Endothelial cell of umbilical vein (primary cell): Measurements from ENCODE around the gene JARID2. TPM values are rescaled to one million over a fixed set of nuclear protein-coding genes. Genes with fewer than 3 reads are reported as not detected.

ENCODE experiments used
- BruUV-seq: library from RNA; stranded (reverse); fragments of 400-500 nt; replicated peaks from 2 replicates; lab custom pipeline; 2021; lab: Mats Ljungman, UMichigan
- CTCF ChIA-PET: fragments of 300-600, 350-600 bp; sonication (Branson Sonifier 250); formaldehyde crosslinking; loops from one replicate; lab custom pipeline; 2021; ENCODE audit warnings: antibody characterized with exemption, inconsistent platforms; lab: Charles Lee
- POLR2A ChIA-PET: fragments of 300-600, 350-600 bp; sonication (Branson Sonifier 250); formaldehyde crosslinking; loops from one replicate; lab custom pipeline; 2021; ENCODE audit warnings: antibody characterized with exemption, inconsistent platforms; lab: Charles Lee
- DNase-seq: peaks from one replicate; pipeline ENCODE4 v3.0.0-alpha.2; 2011; ENCODE audit warnings: low read depth, low spot score
- FAIRE-seq: peaks from 2 replicates; lab custom pipeline; 2011; peaks lifted over from hg19 to GRCh38; lab: Jason Lieb, UNC
- H2AFZ ChIP-seq: 2 replicates; pipeline ENCODE4 v1.6.0; 2012; ENCODE audit warnings: low read depth, low read length, control low read depth, inconsistent platforms
- H3K27ac ChIP-seq: 2 replicates; pipeline ENCODE4 v1.5.1; 2011; ENCODE audit warnings: low read depth, mild to moderate bottlenecking, control low read depth, low read length, moderate library complexity; ENCODE audit not compliant: insufficient read depth
- H3K27me3 ChIP-seq, 2 experiments: 2 replicates each; pipeline versions ENCODE4 v1.6.0 to v1.6.1; 2011; ENCODE audit warnings: low read length in 2 of 2, mixed read lengths in 1 of 2; ENCODE audit not compliant: control insufficient read depth in 2 of 2, insufficient read depth in 2 of 2
- H3K36me3 ChIP-seq, 2 experiments: 2 replicates in 1 of 2; 3 replicates in 1 of 2; pipeline ENCODE4 v1.5.1; 2011; ENCODE audit warnings: low read length in 2 of 2, mild to moderate bottlenecking in 1 of 2, moderate library complexity in 1 of 2; ENCODE audit not compliant: control insufficient read depth in 2 of 2, insufficient read depth in 2 of 2; ENCODE audit errors: extremely low read depth in 1 of 2
- H3K4me1 ChIP-seq: 3 replicates; pipeline ENCODE4 v1.5.1; 2011; ENCODE audit warnings: mild to moderate bottlenecking, low read length; ENCODE audit not compliant: control insufficient read depth, insufficient read depth; ENCODE audit errors: extremely low read depth
- H3K4me2 ChIP-seq: 2 replicates; pipeline ENCODE4 v1.6.1; 2011; ENCODE audit warnings: low read length, control low read depth, mixed read lengths; ENCODE audit not compliant: insufficient read depth
- H3K4me3 ChIP-seq, 3 experiments: fragments of 200-600 bp in 1 of 3; sonication (generic), shearing (Covaris generic) in 1 of 3; replicated peaks in 1 of 3; 2 replicates each; pipeline ENCODE4 v1.5.1; 2011 to 2016; ENCODE audit warnings: control low read depth in 3 of 3, low read length in 3 of 3, mild to moderate bottlenecking in 2 of 3, inconsistent platforms in 1 of 3, low read depth in 1 of 3, moderate library complexity in 1 of 3; ENCODE audit not compliant: insufficient read depth in 1 of 3
- H3K79me2 ChIP-seq: 2 replicates; pipeline ENCODE4 v1.6.0; 2012; ENCODE audit warnings: low read length, inconsistent platforms; ENCODE audit not compliant: control insufficient read depth, insufficient read depth
- H3K9ac ChIP-seq: replicated peaks from 2 replicates; pipeline ENCODE3; 2011; ENCODE audit warnings: low read length, control low read depth; ENCODE audit not compliant: insufficient read depth; ENCODE audit errors: extremely low read depth
- H3K9me1 ChIP-seq: replicated peaks from 3 replicates; pipeline ENCODE4 v1.6.0; 2011; ENCODE audit warnings: mild to moderate bottlenecking, low read length; ENCODE audit not compliant: control insufficient read depth, insufficient read depth; ENCODE audit errors: extremely low read depth
- H3K9me3 ChIP-seq: replicated peaks from 2 replicates; pipeline ENCODE4 v1.5.1; 2012; ENCODE audit warnings: low read length, inconsistent platforms; ENCODE audit not compliant: control insufficient read depth, insufficient read depth
- H4K20me1 ChIP-seq: replicated peaks from 2 replicates; pipeline ENCODE3; 2011; ENCODE audit warnings: mild to moderate bottlenecking, low read length; ENCODE audit not compliant: control insufficient read depth, insufficient read depth; ENCODE audit errors: extremely low read depth
- GATA2 ChIP-seq: IDR thresholded peaks from 2 replicates; pipeline ENCODE4 v1.7.0; 2011; ENCODE audit warnings: low read depth, mild to moderate bottlenecking, moderate library complexity, mixed read lengths, low read length; ENCODE audit not compliant: insufficient read length, insufficient read depth
- JUN ChIP-seq: IDR thresholded peaks from 2 replicates; pipeline ENCODE4 v1.6.1; 2011; ENCODE audit warnings: borderline replicate concordance, low read depth; ENCODE audit not compliant: insufficient read length, insufficient read depth
- MYC ChIP-seq: IDR thresholded peaks from one replicate; pipeline ENCODE4 v1.6.1; 2011; ENCODE audit warnings: mild to moderate bottlenecking, low read depth, low read length
- POLR2AphosphoS5 ChIP-seq: IDR thresholded peaks from 2 replicates; pipeline ENCODE4 v1.6.1; 2012; ENCODE audit warnings: low read depth, mild to moderate bottlenecking, control low read depth, low read length, moderate library complexity; ENCODE audit not compliant: insufficient read depth
- dilution Hi-C: fragments of 300-500 bp; cut with MboI; formaldehyde crosslinking; loops from one replicate; pipeline ENCODE4 v1.15.0; 2019; ENCODE audit warnings: low sequenced_read_pairs; ENCODE audit not compliant: extremely low pct_ligation_motif_present
- intact Hi-C: fragments of 100-400 bp; cut with micrococcal nuclease; formaldehyde crosslinking; loops from one replicate; pipeline ENCODE4 v1.10.0; 2022
- polyA plus RNA-seq, 4 experiments: library from polyadenylated mRNA; depleted of rRNA in 3 of 4; stranded (reverse) in 3 of 4; unstranded in 1 of 4; fragments of >200 nt; gene quantifications; 2 replicates each; pipeline versions ENCODE4 v1.2.1 to v1.2.3, GENCODE V29; 2011 to 2012; ENCODE audit warnings: missing spikeins in 1 of 4
- total RNA-seq: library from RNA; stranded (reverse); gene quantifications from 2 replicates; pipeline ENCODE4 v1.2.3, GENCODE V29; 2021
- TF ChIP-seq, protein P1 (sequence below): IDR thresholded peaks from 2 replicates; pipeline ENCODE4 v1.6.1; 2011; ENCODE audit not compliant: insufficient read depth, insufficient read length

The JARID2 gene
- total and polyA plus RNA-seq, 2 donors (not counting 3 experiments of a cell fraction or from before 2014, with no cell fraction given), result 2.9 to 10.6 TPM

- Histone ChIP-seq H3K9ac (no peak overlapping the region), H4K20me1 (no peaks in the 10 kb centered on the region), H3K4me1 (peaks cover 11% of the 10 kb centered on the region), H3K4me2 (no peak overlapping the region), H3K9me1 (no peaks in the 10 kb centered on the region), H2AFZ (no peak overlapping the region), H3K36me3 (peaks cover 2 to 6% of the 10 kb centered on the region in 2 experiments), H3K79me2 (no peaks in the 10 kb centered on the region), H3K4me3 (no peak overlapping the region), H3K9me3 (no peaks in the 10 kb centered on the region), H3K27ac (no peak overlapping the region), H3K27me3 (no peaks in the 10 kb centered on the region)
- BruUV-seq, result no TSS peak
- no peak for FAIRE-seq
- POLR2A ChIA-PET, result no interaction called here
- dilution Hi-C loops, result no loop called here
- TF ChIP-seq, protein P1, sequence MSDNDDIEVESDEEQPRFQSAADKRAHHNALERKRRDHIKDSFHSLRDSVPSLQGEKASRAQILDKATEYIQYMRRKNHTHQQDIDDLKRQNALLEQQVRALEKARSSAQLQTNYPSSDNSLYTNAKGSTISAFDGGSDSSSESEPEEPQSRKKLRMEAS, result no peak
- TF ChIP-seq MYC (no peak), JUN (no peak), GATA2 (no peak), POLR2AphosphoS5 (no peak)
- intact Hi-C loops, result loop anchor here (5.0 kb wide), 1 partner anchor 51 kb away; no protein-coding TSS in a partner anchor
- DNase-seq, result no peak
- CTCF ChIA-PET, result interaction anchor here (0.8 to 1.0 kb wide), 2 partner anchors 20 to 122 kb away, joined by 3 read pairs; no protein-coding TSS in a partner anchor
Measured at GRCh38 chr6:15500901-15501825, 255.3 kb downstream of the JARID2 start.
